Kidney tubule cell (primary cell): ENCODE measurements around the gene ANO8.
"Not testable (repeated sequence)": the region's sequence is repeated elsewhere in the genome, so short reads cannot be mapped to it uniquely, and the experiment has no call there.

Experiments
- DNase-seq: peaks from one replicate; pipeline ENCODE4 v3.0.0-alpha.2; 2018; ENCODE audit warnings: low spot score

The ANO8 gene

GRCh38 chr19:17334414-17335409 is at the start of gene ANO8:
Gene ANO8, minus strand, starts transcription at chr19:17334855. Its CDS starts 185 bp downstream, at chr19:17334670.
- DNase-seq = peak; percentile 96

GRCh38 chr19:17380426-17381138 is 45.9 kb upstream of the ANO8 start:
- no peak for DNase-seq

DNA sequence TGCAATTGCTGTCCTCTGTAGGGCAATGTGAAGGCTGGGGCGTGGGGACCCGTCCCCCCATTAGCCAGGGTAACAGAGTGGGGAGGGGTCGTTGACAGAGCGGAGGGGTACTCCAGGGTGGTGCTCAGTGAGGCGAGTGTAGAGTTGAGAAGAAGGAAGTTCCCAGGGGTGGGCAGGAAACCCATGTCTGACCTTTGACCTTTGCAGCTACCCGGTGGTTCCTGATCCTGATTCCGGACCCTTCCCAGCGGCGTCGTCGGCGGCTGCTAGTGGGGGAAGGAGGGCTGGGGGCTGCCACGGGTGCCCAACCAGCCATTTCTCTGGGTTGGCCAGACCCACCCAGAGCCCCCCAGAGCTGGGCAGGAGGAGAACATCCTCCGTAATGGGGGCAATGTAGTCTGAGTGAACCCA is 44.6 kb upstream of the ANO8 start:
- DNase-seq = no peak

GRCh38 chr19:17378271-17378670 is 43.6 kb upstream of the ANO8 start:
- no peak for DNase-seq

DNA sequence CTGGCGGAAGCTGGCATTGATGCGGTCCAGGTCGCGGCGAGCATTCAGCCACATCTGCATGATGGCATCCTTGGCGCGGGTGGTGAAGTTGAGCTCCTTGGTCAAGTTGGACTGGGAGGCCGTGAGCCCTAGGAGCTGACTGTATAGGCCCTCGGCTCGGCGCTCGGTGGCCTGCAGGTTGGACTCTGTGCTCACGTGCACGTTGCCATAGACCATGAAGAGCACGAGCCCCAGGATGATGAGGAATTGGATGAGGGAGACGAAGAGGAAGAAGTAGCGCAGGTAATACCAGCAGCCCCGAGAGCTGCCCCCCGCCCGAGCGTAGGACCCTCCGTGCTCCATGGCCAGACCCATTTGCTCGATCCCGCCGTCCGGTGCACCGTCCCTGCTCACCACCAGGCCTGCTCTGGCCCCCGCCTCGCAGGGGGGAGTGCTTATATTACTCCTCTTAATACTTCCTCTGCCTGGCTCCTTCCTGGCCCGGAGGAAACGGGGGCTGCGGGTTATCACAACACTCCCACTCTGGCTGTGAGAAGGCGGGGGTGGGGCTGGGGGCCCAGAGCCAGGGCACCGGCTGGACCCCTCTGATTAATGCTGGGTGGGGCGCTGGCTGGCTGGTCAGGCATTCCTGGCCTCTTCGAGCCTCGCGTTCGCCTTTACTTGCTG is 42.4 kb upstream of the ANO8 start, which contains the start of gene PLVAP:
Gene PLVAP (minus strand): TSS at position 408 of the 666 bp plus-strand sequence. CDS start 54 bp downstream, at position 354.
- no peak for DNase-seq

GRCh38 chr19:17370026-17370587 is 35.5 kb upstream of the ANO8 start:
- DNase-seq = no peak

DNA sequence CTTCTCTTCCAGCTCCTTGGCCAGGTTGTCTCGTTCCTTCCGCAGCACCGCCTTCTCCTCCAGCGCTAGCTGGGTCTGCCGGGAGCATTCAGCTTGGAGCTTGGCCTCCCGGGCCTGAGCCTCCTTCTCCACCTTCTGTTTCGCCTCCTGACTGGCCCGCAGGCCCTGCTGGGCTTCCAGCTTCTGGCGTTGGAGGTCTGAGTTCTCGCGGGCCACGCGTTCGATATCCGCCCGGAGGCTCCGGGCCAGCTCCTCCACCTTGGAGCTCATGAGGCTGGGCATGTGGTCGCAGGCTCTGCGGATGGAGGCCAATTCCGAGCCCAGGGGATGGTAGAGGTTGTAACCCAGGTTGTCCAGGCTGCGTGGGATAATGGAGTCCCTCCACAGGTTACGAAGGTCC is 30.7 kb upstream of the ANO8 start:
- no peak for DNase-seq

- DNase-seq = not testable (repeated sequence)
Observed at GRCh38 chr19:17363852-17364605, 29.4 kb upstream of the ANO8 start.

DNA sequence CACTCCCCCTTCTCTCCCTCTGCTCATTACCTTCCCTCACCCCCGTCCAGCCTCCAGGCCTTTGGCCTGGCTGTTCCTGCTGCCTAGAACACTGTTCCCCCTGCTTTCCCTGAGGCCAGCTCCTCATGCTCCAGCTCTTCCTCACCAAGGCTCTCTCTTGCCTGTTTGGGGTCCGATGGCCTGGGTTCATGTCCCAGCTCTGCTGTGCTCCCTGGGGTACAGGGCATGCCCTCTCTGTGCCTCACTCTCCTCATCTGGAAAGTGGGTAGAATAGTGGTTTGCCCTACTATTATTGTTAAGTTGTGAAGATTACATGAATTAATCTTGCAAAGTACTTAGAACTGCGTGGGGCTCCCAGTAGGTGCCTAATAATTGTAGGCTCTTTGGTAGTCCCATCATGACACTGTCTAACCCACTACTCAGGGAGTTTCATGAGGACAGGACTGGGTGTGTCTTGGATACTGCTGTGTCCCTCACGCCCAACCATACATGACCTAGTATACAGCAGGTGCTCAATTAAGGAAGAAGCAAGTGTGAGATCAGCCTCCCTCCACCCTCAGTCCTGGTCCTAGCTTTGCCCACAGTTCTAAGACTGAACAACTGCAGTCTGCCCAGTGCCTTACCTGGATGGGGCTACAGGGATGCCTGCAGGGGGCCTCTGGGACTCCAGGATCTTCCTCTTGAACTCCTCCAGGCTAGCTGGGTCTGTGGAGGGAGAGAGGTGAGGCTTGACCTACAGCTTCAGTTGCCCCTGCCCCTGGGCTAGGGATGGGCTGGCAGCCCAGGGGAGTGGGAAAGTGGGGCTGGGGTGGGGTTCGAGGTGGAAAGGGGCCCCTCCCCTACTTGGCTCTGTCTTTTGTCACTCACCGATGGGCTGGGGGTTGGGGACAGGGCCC is 25.5 kb upstream of the ANO8 start:
- DNase-seq = no peak

DNA sequence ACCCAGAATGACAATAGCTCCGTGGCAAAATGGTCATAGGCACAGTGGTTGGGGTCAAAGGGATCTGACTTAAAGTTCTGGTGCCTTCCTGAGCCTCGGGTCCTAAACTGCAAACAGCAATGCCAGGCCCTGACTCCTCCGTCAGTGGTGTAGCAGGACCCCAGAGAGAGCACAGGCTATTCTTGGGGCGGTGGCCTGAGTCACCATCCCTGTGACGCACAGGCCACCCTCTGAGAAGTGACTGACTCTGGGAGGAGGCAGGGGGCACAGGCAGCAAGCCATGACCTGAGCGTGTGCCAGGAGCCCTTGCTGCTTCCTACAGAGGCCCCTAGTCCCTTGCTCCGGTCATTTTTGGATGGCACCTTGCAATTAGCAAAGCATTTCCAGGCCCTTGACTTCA is 23.7 kb upstream of the ANO8 start:
- no peak for DNase-seq

- no peak for DNase-seq
Observed at GRCh38 chr19:17357724-17358123, 23.1 kb upstream of the ANO8 start.

- DNase-seq = no peak
Observed at GRCh38 chr19:17357078-17357666, 22.5 kb upstream of the ANO8 start.

DNA sequence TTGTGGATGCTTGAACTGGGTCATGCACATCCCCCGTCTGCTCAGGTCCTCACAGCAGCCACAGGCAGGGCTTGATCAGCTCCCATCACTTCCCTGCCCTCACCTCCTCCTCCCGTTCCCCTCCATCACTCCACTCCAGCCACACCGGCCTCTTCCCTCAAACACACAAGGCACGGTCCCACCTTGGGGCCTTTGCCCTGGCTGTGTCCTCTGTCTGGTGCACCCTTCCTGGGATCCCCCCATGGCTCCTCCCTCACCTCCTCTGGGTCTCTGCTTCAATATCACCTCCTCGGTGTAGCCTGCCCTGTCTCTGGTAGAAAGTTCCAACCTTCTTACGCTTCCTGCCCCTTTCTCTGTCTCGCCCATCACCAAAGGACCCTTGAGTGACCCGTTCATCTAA is 18.7 kb upstream of the ANO8 start:
- DNase-seq = no peak

- DNase-seq = no peak
Observed at GRCh38 chr19:17352608-17353280, 18.1 kb upstream of the ANO8 start.

GRCh38 chr19:17351815-17352435 is 17.3 kb upstream of the ANO8 start:
- DNase-seq = no peak

DNA sequence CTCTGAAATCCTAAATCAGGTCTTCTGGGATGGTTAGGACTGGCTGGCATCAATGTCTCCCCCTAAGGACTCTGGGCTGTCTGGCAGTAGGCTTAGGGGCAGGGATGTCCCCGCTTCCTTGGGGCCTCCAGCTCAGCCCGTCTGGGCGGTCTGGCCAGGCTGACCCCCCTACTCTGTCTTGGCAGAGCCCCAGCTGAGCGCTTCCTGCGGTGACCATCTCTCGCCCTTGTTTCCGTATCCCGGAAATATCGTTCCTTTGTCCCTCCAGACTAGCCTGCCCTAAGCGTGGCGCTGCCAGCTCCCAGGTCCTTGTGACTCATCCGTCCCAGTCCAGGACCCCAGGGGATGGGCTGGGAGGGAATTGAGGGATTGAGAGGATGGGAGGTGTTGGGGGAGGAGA is 14.0 kb upstream of the ANO8 start:
- peak; percentile 73 for DNase-seq

- DNase-seq = no peak
Observed at GRCh38 chr19:17347877-17348276, 13.2 kb upstream of the ANO8 start.

- no peak for DNase-seq
Observed at GRCh38 chr19:17347361-17347760, 12.7 kb upstream of the ANO8 start.
